Activated naive CD4-positive, alpha-beta T cell treated with anti-CD3 and anti-CD28 coated beads, Interleukin-2, amount 10 ng/mL, durations not matched to agents 7 days and 5 days (primary cell): ENCODE measurements around the gene ARL16.
A peak's percentile ranks its signal among the peaks of the same experiment; 100 is the strongest.

Experiments
- CTCF ChIA-PET: fragments of 350-600 bp; sonication (Branson Sonifier 250); formaldehyde crosslinking; loops from one replicate; lab custom pipeline; 2021; ENCODE audit warnings: antibody characterized with exemption; lab: Charles Lee
- DNase-seq: peaks from one replicate; pipeline ENCODE4 v3.0.0-alpha.2; 2020
- H3K27ac Mint-ChIP-seq: one replicate; pipeline ENCODE4 v1.8.0; 2021; ENCODE audit warnings: mild to moderate bottlenecking, moderate library complexity, mixed read lengths
- H3K27me3 Mint-ChIP-seq: one replicate; pipeline ENCODE4 v1.8.0; 2021; ENCODE audit warnings: mild to moderate bottlenecking, mixed read lengths
- H3K36me3 Mint-ChIP-seq: one replicate; pipeline ENCODE4 v1.8.0; 2021; ENCODE audit warnings: mixed read lengths
- H3K4me1 Mint-ChIP-seq: one replicate; pipeline ENCODE4 v1.8.0; 2021; ENCODE audit warnings: mixed read lengths
- H3K4me3 Mint-ChIP-seq: one replicate; pipeline ENCODE4 v1.8.0; 2021; ENCODE audit warnings: mild to moderate bottlenecking, moderate library complexity, mixed read lengths
- H3K9me3 Mint-ChIP-seq: one replicate; pipeline ENCODE4 v1.8.0; 2021; ENCODE audit warnings: mixed read lengths

The ARL16 gene

DNA sequence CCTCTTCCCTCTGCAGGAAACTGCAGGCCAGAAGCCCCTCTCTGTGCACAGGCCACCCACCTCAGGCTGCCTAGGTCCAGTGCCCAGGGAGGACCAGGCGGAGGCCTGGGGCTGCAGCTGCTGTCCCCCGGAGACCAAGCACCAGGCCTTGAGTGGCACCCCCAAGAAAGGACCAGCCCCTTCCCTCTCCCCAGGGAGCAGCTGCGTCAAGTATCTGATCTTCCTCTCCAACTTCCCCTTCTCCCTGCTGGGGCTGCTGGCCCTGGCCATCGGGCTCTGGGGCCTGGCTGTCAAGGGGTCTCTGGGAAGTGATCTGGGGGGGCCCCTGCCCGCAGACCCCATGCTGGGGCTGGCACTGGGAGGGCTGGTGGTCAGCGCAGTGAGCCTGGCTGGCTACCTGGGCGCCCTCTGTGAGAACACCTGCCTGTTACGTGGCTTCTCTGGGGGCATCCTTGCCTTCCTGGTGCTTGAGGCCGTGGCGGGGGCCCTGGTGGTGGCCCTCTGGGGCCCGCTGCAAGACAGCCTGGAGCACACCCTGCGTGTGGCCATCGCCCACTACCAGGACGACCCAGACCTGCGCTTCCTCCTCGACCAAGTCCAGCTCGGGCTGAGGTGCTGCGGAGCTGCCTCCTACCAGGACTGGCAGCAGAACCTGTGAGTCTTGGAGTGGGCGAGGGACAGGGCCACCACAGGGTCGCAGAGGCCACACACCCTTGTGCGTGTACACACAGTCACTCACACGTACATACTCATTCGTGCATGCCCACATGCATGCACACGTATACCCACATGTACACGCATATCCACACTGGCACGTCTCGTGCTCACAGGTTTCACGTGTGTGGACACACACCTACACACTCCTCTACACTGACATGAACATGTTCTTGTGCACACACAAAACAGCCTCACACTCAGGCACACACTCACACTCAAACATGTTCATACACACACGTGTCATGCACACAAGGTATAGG lies 38.3 kb downstream of the ARL16 start:
- no peak for DNase-seq
- Mint-ChIP-seq H3K4me1 (no peaks in the 10 kb centered on the region), H3K36me3 (peaks cover 2% of the 10 kb centered on the region), H3K4me3 (no peak overlapping the region), H3K9me3 (peaks cover 6% of the 10 kb centered on the region), H3K27ac (no peak overlapping the region), H3K27me3 (peaks cover 43% of the 10 kb centered on the region)
- CTCF ChIA-PET, result no interaction called here

DNA sequence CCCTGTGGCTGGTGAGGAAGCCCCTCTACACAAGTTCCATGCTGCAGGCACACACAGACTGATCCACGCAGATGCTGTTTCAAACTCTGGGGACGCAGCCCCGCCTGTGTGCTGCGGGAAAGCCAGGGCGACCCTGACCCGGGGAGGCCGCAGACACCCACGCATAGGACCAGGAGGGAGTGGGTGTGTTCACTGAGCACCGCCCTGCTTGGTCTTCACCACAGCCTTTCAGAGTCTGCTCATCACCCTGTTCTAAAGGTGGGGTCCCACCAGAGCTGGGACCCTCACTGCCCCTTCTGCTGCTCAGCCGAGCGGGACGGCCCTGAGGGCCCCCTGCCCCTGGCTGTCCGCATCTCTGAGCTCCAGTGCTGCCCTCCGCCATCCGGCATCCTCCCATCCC lies 39.1 kb downstream of the ARL16 start:
- Mint-ChIP-seq H3K36me3 (no peaks in the 10 kb centered on the region), H3K9me3 (peaks cover 6% of the 10 kb centered on the region), H3K27ac (no peak overlapping the region), H3K27me3 (peaks cover 37% of the 10 kb centered on the region), H3K4me1 (no peaks in the 10 kb centered on the region), H3K4me3 (no peak overlapping the region)
- CTCF ChIA-PET, result no interaction called here
- DNase-seq, result no peak

DNA sequence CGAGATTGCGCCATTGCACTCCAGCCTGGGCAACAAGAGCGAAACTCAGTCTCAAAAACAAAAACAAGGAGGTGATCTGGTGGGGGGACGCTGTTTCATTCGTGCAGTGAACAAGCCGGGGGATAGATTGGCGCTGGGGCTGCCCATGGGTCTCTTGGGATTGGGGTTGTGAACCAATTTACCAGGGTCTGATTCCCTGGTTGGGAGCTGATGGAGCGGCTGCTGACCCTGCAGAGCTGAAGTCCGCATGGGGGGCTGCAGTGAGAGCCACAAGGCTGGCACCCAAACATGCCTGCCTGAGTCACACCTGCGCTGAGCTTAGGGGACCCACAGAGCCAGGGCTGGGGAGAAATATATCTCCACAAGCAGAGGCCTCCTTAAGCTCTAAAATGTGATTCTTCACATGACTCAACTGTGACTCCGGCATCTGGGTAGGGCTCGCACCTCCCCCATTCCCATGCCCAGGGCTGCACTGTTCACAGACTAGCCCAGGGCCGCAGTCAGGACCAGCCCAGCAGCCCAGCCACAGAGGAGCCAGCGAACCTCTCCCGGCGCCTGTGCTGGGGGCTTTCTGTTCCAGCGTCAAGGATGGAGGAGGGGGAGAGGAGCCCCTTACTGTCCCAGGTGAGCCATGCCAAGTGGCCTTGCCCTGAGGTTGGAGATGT lies 41.6 kb downstream of the ARL16 start:
- no peak overlapping the region for H3K4me3 Mint-ChIP-seq
- CTCF ChIA-PET, result no interaction called here
- peaks cover 2% of the 10 kb centered on the region for H3K4me1 Mint-ChIP-seq
- DNase-seq, result no peak
- no peak overlapping the region for H3K27ac Mint-ChIP-seq
- no peaks in the 10 kb centered on the region for H3K36me3 Mint-ChIP-seq
- H3K27me3 Mint-ChIP-seq, result peaks cover 16% of the 10 kb centered on the region
- no peaks in the 10 kb centered on the region for H3K9me3 Mint-ChIP-seq

DNA sequence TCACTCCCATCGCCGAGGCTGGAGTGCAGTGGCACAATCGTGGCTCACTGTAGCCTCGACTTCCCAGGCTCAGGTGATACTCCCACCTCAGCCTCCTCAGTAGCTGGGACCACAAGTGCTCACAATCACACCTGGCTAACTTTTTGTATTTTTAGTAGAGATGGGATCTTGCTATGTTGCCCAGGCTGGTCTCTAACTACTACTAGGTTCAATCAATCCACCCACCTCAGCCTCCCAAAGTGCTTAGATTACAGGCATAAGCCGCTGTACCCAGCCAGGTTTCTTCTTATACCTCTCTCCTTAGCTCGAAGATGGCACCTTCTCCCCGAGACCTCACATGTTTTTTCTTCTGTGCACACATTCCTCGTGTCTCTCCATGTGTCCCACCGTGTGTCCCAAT lies 43.6 kb downstream of the ARL16 start:
- Mint-ChIP-seq H3K27ac (no peak overlapping the region), H3K27me3 (peaks cover 4% of the 10 kb centered on the region), H3K4me1 (peaks cover 14% of the 10 kb centered on the region), H3K9me3 (no peaks in the 10 kb centered on the region), H3K4me3 (no peak overlapping the region), H3K36me3 (peaks cover 2% of the 10 kb centered on the region)
- CTCF ChIA-PET, result no interaction called here
- no peak for DNase-seq

DNA sequence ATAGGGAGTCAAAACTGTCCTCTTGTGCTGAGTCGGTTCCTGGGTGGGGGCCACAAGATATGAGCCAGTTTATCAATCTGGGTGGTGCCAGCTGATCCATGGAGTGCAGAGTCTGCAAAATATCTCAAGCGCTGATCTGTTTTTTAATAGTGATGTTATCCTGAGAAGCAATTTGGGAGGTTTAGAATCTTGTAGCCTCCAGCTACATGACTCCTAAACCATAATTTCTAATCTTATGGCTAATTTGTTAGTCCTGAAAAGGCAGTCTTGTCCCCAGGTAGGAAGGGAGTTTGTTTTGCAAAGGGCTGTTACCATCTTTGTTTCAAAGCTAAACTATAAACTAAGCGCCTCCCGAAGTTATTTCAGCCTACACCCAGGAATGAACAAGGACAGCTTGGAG lies 44.9 kb downstream of the ARL16 start:
- CTCF ChIA-PET, result no interaction called here
- Mint-ChIP-seq H3K27ac (no peak overlapping the region), H3K4me1 (peaks cover 17% of the 10 kb centered on the region), H3K36me3 (peaks cover 2% of the 10 kb centered on the region), H3K9me3 (no peaks in the 10 kb centered on the region), H3K27me3 (peaks cover 4% of the 10 kb centered on the region), H3K4me3 (peak overlapping the region; percentile 14)
- DNase-seq, result no peak

DNA sequence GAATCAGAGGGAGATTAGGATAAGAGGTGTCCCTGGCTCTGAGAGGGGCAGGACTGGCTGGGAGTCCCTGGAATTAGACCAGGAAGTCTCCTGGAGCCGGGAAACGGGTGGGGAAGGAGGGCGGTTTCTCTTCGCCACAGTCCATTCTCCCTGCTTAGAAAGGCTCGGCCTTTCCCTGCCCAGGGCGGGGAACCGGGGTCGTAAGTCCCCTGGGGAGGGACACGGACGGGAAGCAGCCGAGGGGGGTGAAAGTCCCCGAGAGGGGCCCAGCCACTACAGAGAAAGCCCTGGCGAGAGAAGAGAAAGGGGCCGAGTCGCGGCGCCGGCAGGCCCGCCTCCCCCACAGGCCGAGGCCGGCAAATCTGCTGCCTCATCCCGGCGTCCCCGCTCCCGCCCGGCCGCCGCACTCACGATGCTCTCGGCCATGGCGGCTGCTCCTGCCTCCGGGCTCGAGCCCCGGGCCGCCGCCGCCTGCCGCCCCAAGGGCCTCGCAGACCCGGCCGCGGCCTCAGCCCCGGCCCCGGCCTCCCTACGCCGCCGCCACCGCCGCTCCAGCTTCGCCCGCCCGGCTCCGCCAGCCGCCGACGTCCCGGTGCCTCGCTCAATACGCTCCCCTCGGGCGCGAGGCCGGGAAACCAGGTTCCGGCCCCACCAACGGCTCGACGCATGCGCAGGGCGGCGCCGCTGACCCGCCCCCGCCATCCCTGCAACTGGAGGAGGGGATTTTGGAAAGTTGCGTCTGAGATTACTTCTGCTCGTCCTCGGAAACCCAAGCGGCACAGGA lies 46.9 kb downstream of the ARL16 start, which contains the start of the genes NPLOC4 and TSPAN10:
NPLOC4 (minus strand) TSS at position 608 of the 784 bp plus-strand sequence; CDS start at position 426, 182 bp downstream.
TSPAN10 (plus strand) TSS at position 692 of the 784 bp plus-strand sequence. CDS start 5,217 bp downstream, outside the sequence.
- H3K36me3 Mint-ChIP-seq, result peaks cover 5% of the 10 kb centered on the region
- H3K27ac Mint-ChIP-seq, result peak within 1 kb of the TSS; percentile 80
- no peaks in the 10 kb centered on the region for H3K9me3 Mint-ChIP-seq
- H3K4me3 Mint-ChIP-seq, result peak within 1 kb of the TSS; percentile 89
- CTCF ChIA-PET, result no interaction called here
- DNase-seq, result peak; percentile 81
- H3K4me1 Mint-ChIP-seq, result peaks cover 21% of the 10 kb centered on the region
- H3K27me3 Mint-ChIP-seq, result peaks cover 4% of the 10 kb centered on the region

DNA sequence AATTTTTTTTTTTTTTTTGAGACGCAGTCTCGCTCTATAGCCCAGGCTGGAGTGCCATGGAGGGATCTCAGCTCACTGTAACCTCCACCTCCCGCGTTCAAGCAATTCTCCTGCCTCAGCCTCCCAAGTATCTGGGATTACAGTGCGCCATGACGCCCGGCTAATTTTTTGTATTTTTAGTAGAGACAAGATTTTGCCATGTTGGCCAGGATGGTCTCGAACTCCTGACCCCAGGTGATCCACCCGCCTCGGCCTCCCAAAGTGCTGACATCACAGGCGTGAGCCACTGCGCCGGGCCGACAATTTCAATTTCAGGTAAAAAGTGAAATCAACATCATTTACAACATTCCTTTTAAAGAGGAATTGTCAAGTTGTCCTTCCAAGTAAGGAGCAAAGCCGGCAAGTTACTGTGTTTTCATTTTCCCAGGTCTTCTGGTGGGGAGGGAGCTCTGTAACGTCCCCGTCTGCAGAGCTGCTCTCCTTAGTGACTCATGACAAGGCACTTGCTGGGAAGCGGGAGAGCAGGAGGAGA lies 47.6 kb downstream of the ARL16 start:
- peaks cover 4% of the 10 kb centered on the region for H3K27me3 Mint-ChIP-seq
- no peak for DNase-seq
- H3K4me1 Mint-ChIP-seq, result peaks cover 21% of the 10 kb centered on the region
- H3K9me3 Mint-ChIP-seq, result no peaks in the 10 kb centered on the region
- peak overlapping the region; percentile 80 for H3K27ac Mint-ChIP-seq
- H3K36me3 Mint-ChIP-seq, result peaks cover 9% of the 10 kb centered on the region
- CTCF ChIA-PET, result no interaction called here
- H3K4me3 Mint-ChIP-seq, result peak overlapping the region; percentile 89

DNA sequence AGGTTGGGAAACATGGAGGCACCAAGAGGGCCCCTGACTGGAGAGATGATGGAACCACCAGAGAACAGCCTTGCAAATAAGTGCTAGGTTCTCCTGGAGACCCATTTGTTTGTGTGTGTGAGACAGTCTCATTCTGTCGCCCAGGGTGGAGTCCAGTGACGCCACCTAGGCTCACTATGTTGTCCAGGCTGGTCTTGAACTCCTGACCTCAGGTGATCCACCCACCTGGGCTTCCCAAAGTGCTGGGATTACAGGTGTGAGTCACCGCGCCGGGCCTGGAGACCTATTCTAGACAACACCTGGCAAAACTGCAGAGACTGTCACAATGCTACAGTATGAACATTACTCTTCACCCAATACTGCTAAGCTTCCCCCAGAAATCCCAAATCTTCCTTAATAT lies 48.2 kb downstream of the ARL16 start:
- Mint-ChIP-seq H3K36me3 (peaks cover 9% of the 10 kb centered on the region), H3K27me3 (peaks cover 4% of the 10 kb centered on the region), H3K9me3 (no peaks in the 10 kb centered on the region), H3K27ac (no peak overlapping the region), H3K4me3 (peak overlapping the region; percentile 89), H3K4me1 (peaks cover 21% of the 10 kb centered on the region)
- DNase-seq, result no peak
- CTCF ChIA-PET, result no interaction called here

DNA sequence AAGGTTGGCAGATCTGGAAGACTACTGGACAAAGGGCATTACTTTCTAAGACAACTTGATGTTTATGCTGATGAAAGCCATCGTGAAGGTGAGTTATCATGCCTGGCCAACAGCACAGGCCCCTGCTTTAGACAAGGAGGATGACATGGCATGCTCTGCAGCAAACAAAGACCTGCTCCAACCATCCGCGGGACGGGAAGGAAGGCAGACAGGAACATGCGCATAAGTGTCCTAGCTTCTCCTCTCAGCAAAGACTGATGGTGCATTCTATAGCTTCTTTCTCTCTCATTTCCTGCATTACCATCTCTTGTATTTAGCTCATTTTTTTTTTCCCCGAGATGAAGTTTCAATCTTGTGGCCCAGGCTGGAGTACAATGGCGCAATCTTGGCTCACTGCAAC lies 52.1 kb downstream of the ARL16 start:
- H3K27me3 Mint-ChIP-seq, result no peaks in the 10 kb centered on the region
- H3K27ac Mint-ChIP-seq, result peak overlapping the region; percentile 49
- H3K36me3 Mint-ChIP-seq, result peaks cover 25% of the 10 kb centered on the region
- no peak for DNase-seq
- no peaks in the 10 kb centered on the region for H3K9me3 Mint-ChIP-seq
- CTCF ChIA-PET, result no interaction called here
- H3K4me3 Mint-ChIP-seq, result no peak overlapping the region
- peaks cover 19% of the 10 kb centered on the region for H3K4me1 Mint-ChIP-seq
